DND-41 (cell line): ENCODE data around the gene DENND1A.

Experiments used
- ATAC-seq: fragments of 200-7000 bp; cut with Tn5 transposase; 3 replicates; pipeline ENCODE4 v1.9.1; 2021; ENCODE audit warnings: low read depth; ENCODE audit not compliant: insufficient read depth
- DNase-seq: peaks from one replicate; pipeline ENCODE4 v3.0.0-alpha.2; 2020
- H2AFZ ChIP-seq: 2 replicates; pipeline ENCODE4 v1.6.0; 2012; ENCODE audit warnings: low read depth, low read length
- H3K27ac ChIP-seq: 2 replicates; pipeline ENCODE4 v1.5.1; 2012; ENCODE audit warnings: low read length, inconsistent platforms
- H3K27me3 ChIP-seq: fragments of 200-600 bp; sonication (generic); 2 replicates; pipeline ENCODE4 v1.6.0; 2012; ENCODE audit warnings: low read length, mild to moderate bottlenecking, inconsistent platforms; ENCODE audit not compliant: insufficient read depth, poor library complexity
- H3K36me3 ChIP-seq: 2 replicates; pipeline ENCODE4 v1.5.1; 2012; ENCODE audit warnings: low read length, inconsistent platforms; ENCODE audit not compliant: insufficient read depth
- H3K4me1 ChIP-seq: 2 replicates; pipeline ENCODE4 v1.5.1; 2012; ENCODE audit warnings: mild to moderate bottlenecking, low read length; ENCODE audit not compliant: insufficient read depth
- H3K4me2 ChIP-seq: 2 replicates; pipeline ENCODE4 v1.6.0; 2012; ENCODE audit warnings: mild to moderate bottlenecking, moderate library complexity, low read length, inconsistent platforms; ENCODE audit not compliant: insufficient read depth
- H3K4me3 ChIP-seq, 2 experiments: fragments of 200-600 bp in 1 of 2; shearing (Covaris generic) in 1 of 2; 2 replicates each; pipeline ENCODE4 v1.5.1; 2012 to 2016; ENCODE audit warnings: inconsistent platforms in 2 of 2, low read length in 2 of 2, mild to moderate bottlenecking in 2 of 2, low read depth in 1 of 2, moderate library complexity in 1 of 2
- H3K79me2 ChIP-seq: 2 replicates; pipeline ENCODE4 v1.6.0; 2012; ENCODE audit warnings: low read length, inconsistent platforms; ENCODE audit not compliant: insufficient read depth
- H3K9ac ChIP-seq: 2 replicates; pipeline ENCODE4 v1.6.0; 2012; ENCODE audit warnings: low read depth, mild to moderate bottlenecking, inconsistent platforms, low read length, moderate library complexity
- H3K9me3 ChIP-seq: 2 replicates; pipeline ENCODE4 v1.5.1; 2012; ENCODE audit warnings: low read length, moderate library complexity, mild to moderate bottlenecking, inconsistent platforms; ENCODE audit not compliant: insufficient read depth, severe bottlenecking
- H4K20me1 ChIP-seq: 2 replicates; pipeline ENCODE4 v1.6.0; 2012; ENCODE audit warnings: low read length; ENCODE audit not compliant: insufficient read depth
- EZH2 ChIP-seq: IDR thresholded peaks from 3 replicates; pipeline ENCODE4 v1.6.1; 2012; ENCODE audit warnings: borderline replicate concordance, low read depth, mild to moderate bottlenecking, moderate library complexity, low read length, inconsistent platforms; ENCODE audit not compliant: severe bottlenecking
- TF ChIP-seq, protein P1 (sequence below): IDR thresholded peaks from 2 replicates; pipeline ENCODE4 v1.5.1; 2012; ENCODE audit warnings: borderline replicate concordance, low read length, moderate library complexity, mild to moderate bottlenecking; ENCODE audit not compliant: poor library complexity, severe bottlenecking; ENCODE audit errors: extremely low read depth

The DENND1A gene

DNA sequence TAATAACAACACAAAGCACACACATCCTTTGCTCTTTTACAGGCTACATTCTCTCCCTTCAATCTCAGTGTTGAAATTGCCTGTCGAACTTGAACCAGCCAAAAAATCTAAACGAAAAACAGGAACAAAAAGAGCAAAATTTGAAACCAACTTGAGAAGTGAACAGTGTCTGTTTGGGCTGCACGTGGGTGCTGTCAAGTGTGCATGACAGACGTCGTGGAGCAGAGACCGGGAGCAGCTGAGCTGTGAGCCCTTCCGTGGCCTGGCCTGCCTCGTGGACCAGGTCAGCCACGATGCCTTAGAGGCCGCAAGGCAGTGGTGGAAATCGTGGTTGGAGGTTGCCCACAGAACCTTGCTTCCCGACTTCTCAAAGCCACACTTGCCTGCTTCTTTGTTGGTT is 34.8 kb upstream of the DENND1A start:
- Histone ChIP-seq H3K27me3 (no peaks in the 10 kb centered on the region), H3K4me3 (no peak overlapping the region), H3K36me3 (no peaks in the 10 kb centered on the region), H3K4me1 (no peaks in the 10 kb centered on the region), H3K9me3 (no peaks in the 10 kb centered on the region), H4K20me1 (no peaks in the 10 kb centered on the region), H2AFZ (no peak overlapping the region), H3K27ac (no peak overlapping the region), H3K4me2 (no peak overlapping the region), H3K9ac (no peak overlapping the region), H3K79me2 (no peaks in the 10 kb centered on the region)
- TF ChIP-seq, protein P1, sequence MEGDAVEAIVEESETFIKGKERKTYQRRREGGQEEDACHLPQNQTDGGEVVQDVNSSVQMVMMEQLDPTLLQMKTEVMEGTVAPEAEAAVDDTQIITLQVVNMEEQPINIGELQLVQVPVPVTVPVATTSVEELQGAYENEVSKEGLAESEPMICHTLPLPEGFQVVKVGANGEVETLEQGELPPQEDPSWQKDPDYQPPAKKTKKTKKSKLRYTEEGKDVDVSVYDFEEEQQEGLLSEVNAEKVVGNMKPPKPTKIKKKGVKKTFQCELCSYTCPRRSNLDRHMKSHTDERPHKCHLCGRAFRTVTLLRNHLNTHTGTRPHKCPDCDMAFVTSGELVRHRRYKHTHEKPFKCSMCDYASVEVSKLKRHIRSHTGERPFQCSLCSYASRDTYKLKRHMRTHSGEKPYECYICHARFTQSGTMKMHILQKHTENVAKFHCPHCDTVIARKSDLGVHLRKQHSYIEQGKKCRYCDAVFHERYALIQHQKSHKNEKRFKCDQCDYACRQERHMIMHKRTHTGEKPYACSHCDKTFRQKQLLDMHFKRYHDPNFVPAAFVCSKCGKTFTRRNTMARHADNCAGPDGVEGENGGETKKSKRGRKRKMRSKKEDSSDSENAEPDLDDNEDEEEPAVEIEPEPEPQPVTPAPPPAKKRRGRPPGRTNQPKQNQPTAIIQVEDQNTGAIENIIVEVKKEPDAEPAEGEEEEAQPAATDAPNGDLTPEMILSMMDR, result no peak
- no peak for TF ChIP-seq EZH2
- DNase-seq, result no peak
- ATAC-seq, result no peak

DNA sequence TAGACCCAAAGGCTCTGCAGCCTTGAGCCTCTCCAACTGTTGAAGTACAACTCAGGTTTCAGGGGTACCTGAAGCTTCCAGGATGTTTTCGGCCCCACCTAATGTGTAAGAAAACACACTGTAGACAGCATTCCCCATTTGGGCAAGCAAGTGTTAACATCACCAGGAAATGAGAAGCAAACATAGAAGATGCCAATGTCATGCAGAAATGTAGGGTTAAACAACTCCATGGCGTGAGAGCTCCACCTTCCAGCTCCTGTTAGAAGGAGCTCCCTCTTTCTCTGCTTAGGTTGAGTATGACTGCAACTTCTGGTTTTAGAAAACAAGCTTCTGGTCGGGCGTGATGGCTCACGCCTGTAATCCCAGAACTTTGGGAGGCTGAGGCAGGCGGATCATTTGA is 31.0 kb upstream of the DENND1A start:
- no peaks in the 10 kb centered on the region for H3K9me3 ChIP-seq
- H3K36me3 ChIP-seq, result no peaks in the 10 kb centered on the region
- no peak overlapping the region for H3K4me3 ChIP-seq
- no peaks in the 10 kb centered on the region for H3K4me1 ChIP-seq
- ATAC-seq (no peak), DNase-seq (no peak)
- H3K27ac ChIP-seq, result no peak overlapping the region
- H3K9ac ChIP-seq, result no peak overlapping the region
- no peaks in the 10 kb centered on the region for H4K20me1 ChIP-seq
- H3K79me2 ChIP-seq, result no peaks in the 10 kb centered on the region
- no peaks in the 10 kb centered on the region for H3K27me3 ChIP-seq
- no peak overlapping the region for H2AFZ ChIP-seq
- TF ChIP-seq EZH2, result no peak
- TF ChIP-seq, protein P1, result no peak
- H3K4me2 ChIP-seq, result no peak overlapping the region

DNA sequence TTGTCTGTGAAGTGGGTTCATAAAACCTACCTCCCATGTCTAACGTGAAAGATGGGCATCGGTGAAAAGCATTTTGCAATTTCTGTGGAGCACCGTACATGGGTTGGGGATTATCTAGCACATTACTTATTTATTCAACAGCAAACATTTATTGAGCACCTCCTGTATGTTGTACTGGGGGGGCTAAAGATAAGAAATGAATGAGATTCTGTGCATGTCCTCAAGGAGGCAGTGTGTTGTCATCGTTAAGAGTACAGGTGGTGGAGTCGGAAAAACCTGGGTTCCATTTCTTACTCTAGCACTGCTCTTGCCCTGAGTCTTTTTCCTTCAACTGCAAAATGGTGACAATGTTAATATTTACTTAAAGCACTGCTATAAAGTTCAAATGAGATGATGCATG is 30.4 kb upstream of the DENND1A start:
- Histone ChIP-seq H4K20me1 (no peaks in the 10 kb centered on the region), H3K27ac (no peak overlapping the region), H3K4me1 (no peaks in the 10 kb centered on the region), H3K27me3 (no peaks in the 10 kb centered on the region), H3K4me3 (no peak overlapping the region), H3K9ac (no peak overlapping the region), H3K4me2 (no peak overlapping the region), H2AFZ (no peak overlapping the region), H3K79me2 (no peaks in the 10 kb centered on the region), H3K36me3 (no peaks in the 10 kb centered on the region), H3K9me3 (no peaks in the 10 kb centered on the region)
- no peak for TF ChIP-seq EZH2
- TF ChIP-seq, protein P1, result peak; percentile 5
- no peak for DNase-seq
- ATAC-seq, result no peak

DNA sequence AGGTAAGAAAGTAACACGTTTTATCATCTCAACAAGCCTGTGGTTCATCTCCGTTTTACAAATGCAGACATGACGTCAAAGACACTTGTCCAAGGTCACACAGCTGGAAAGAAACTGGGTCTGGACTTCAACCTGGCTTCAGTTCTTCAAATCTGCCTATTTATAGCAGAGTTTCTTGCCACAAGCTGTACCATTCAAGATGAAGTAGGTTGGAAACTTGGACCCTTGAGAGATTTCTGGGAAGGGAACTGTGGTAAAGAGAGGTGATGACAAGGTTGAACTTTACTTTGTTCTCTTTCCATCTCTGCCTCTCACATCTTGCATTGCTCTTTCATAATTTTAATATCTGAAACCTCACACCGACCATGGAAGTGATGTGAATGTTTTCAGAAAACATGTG is 29.9 kb upstream of the DENND1A start:
- Histone ChIP-seq H3K36me3 (no peaks in the 10 kb centered on the region), H3K9ac (no peak overlapping the region), H2AFZ (no peak overlapping the region), H3K9me3 (no peaks in the 10 kb centered on the region), H3K4me3 (no peak overlapping the region), H3K4me1 (no peaks in the 10 kb centered on the region), H3K79me2 (no peaks in the 10 kb centered on the region), H3K27me3 (no peaks in the 10 kb centered on the region), H4K20me1 (no peaks in the 10 kb centered on the region), H3K27ac (no peak overlapping the region), H3K4me2 (no peak overlapping the region)
- DNase-seq, result no peak
- TF ChIP-seq EZH2, result no peak
- TF ChIP-seq, protein P1, result no peak
- ATAC-seq, result no peak
